T-helper 2 cell treated with Interferon-gamma antibody and Interleukin-4, amounts not matched to agents 5 μg/mL and 100 μg/mL, for 36 hours (primary cell): ENCODE results near the gene VRK1.
"Not testable (repeated sequence)": the region's sequence is repeated elsewhere in the genome, so short reads cannot be mapped to it uniquely, and the experiment has no call there.

Experiments
- DNase-seq: peaks from one replicate; pipeline ENCODE4 v3.0.0; 2021; ENCODE audit warnings: low spot score
- H3K27ac Mint-ChIP-seq: one replicate; pipeline ENCODE4 v1.8.0; 2021; ENCODE audit warnings: mild to moderate bottlenecking, mixed read lengths
- H3K27me3 Mint-ChIP-seq: one replicate; pipeline ENCODE4 v1.8.0; 2021; ENCODE audit warnings: low read depth, mixed read lengths
- H3K36me3 Mint-ChIP-seq: one replicate; pipeline ENCODE4 v1.8.0; 2021; ENCODE audit warnings: low read depth, mixed read lengths
- H3K4me1 Mint-ChIP-seq: one replicate; pipeline ENCODE4 v1.8.0; 2021; ENCODE audit warnings: low read depth, mixed read lengths
- H3K4me3 Mint-ChIP-seq: one replicate; pipeline ENCODE4 v1.8.0; 2022; ENCODE audit warnings: mild to moderate bottlenecking, moderate library complexity, mixed read lengths
- H3K9me3 Mint-ChIP-seq: one replicate; pipeline ENCODE4 v1.8.0; 2021; ENCODE audit warnings: mixed read lengths

VRK1 gene

DNA sequence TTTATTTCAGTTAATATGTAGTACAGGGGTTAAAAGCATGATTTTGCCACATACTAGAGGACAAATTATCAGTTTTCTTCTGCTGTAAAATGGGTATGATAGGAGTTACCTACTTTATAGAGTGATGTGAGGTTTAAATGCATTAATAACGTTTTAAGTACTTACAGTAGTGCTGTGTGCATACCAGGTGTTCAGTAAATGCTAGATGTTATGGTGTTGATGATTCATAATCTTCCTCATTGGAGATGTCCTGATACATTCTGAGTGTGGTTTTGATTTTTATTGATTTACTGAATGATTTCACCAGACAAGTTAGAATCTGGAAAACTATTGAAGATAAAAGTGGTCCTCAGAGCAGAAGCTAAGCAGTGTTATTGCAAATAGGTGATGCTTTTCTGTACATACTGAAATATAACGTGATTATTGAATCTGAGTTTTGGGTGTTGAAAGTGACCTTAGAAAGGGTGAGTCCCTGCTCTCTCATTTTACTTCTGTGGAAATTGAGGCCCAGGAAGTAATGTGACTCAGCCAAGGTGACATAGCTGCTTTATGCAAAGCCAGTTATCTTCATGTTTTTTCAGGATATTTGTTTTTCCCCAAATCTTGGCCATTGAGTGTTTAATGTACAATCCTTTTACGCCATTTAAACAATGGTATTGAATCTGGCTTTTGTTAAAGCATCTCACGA lies 54.7 kb downstream of the VRK1 start:
- H3K27ac Mint-ChIP-seq = no peak overlapping the region
- peaks cover 35% of the 10 kb centered on the region for H3K36me3 Mint-ChIP-seq
- H3K4me3 Mint-ChIP-seq = no peak overlapping the region
- DNase-seq = no peak
- H3K27me3 Mint-ChIP-seq = no peaks in the 10 kb centered on the region
- H3K4me1 Mint-ChIP-seq = peaks cover 6% of the 10 kb centered on the region
- H3K9me3 Mint-ChIP-seq = no peaks in the 10 kb centered on the region

DNA sequence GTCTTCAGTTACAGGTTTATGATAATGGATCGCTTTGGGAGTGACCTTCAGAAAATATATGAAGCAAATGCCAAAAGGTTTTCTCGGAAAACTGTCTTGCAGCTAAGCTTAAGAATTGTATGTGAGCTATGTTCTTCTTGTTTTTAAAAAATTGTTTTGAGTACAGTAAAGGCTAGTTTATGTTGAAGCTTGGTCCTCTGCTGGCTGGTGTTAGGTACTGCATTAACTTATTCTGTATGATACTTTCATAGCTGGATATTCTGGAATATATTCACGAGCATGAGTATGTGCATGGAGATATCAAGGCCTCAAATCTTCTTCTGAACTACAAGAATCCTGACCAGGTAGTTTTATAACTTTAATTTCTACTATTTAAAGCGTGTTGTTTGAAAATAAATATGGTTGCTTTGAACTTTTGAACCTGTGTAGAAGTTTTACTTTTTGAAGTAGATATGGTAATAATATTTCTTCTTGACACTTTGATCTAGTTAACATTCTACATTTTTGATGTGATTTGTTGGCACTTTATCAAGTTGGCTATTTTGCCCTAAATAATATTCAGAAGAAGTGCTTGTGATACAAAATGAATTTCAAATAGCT lies 55.7 kb downstream of the VRK1 start:
- no peak overlapping the region for H3K4me3 Mint-ChIP-seq
- peak overlapping the region; percentile 1 for H3K27ac Mint-ChIP-seq
- no peak for DNase-seq
- peaks cover 30% of the 10 kb centered on the region for H3K36me3 Mint-ChIP-seq
- peaks cover 6% of the 10 kb centered on the region for H3K4me1 Mint-ChIP-seq
- no peaks in the 10 kb centered on the region for H3K9me3 Mint-ChIP-seq
- H3K27me3 Mint-ChIP-seq = no peaks in the 10 kb centered on the region

DNA sequence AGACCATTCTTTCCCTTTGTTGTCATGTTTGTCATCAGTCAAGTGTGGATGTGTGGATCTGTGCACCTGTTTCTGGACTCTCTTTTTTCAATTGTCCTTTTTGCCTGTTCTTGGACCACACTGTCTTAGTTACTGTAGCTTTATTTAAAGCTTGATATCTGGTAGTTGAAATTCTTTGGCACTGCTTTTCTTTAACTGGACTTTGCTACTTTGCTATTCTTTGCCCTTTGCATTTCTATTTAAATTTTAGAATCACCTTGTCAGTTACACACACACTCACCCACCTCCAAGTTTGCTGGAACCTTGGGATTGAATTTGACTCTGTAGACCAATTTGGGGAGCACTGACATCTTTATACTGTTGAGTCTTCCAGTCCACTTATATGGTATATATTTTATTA lies 61.5 kb downstream of the VRK1 start:
- no peaks in the 10 kb centered on the region for H3K27me3 Mint-ChIP-seq
- no peak overlapping the region for H3K27ac Mint-ChIP-seq
- H3K9me3 Mint-ChIP-seq = no peaks in the 10 kb centered on the region
- peaks cover 31% of the 10 kb centered on the region for H3K36me3 Mint-ChIP-seq
- no peaks in the 10 kb centered on the region for H3K4me1 Mint-ChIP-seq
- H3K4me3 Mint-ChIP-seq = no peak overlapping the region
- DNase-seq = no peak

- Mint-ChIP-seq H3K27me3 (no peaks in the 10 kb centered on the region), H3K36me3 (peaks cover 44% of the 10 kb centered on the region), H3K9me3 (no peaks in the 10 kb centered on the region), H3K4me1 (peaks cover 2% of the 10 kb centered on the region), H3K4me3 (no peak overlapping the region), H3K27ac (no peak overlapping the region)
- no peak for DNase-seq
These were observed 64.6 kb downstream of the VRK1 start for GRCh38 chr14:96861568-96862310.

- no peak overlapping the region for H3K27ac Mint-ChIP-seq
- peaks cover 44% of the 10 kb centered on the region for H3K36me3 Mint-ChIP-seq
- H3K27me3 Mint-ChIP-seq = no peaks in the 10 kb centered on the region
- no peak overlapping the region for H3K4me3 Mint-ChIP-seq
- H3K9me3 Mint-ChIP-seq = no peaks in the 10 kb centered on the region
- DNase-seq = no peak
- peaks cover 2% of the 10 kb centered on the region for H3K4me1 Mint-ChIP-seq
These were observed 66.3 kb downstream of the VRK1 start for GRCh38 chr14:96863327-96863985.

- Mint-ChIP-seq H3K27me3 (no peaks in the 10 kb centered on the region), H3K4me1 (peaks cover 2% of the 10 kb centered on the region), H3K36me3 (peaks cover 41% of the 10 kb centered on the region), H3K4me3 (no peak overlapping the region), H3K9me3 (no peaks in the 10 kb centered on the region), H3K27ac (no peak overlapping the region)
- no peak for DNase-seq
These were observed 66.8 kb downstream of the VRK1 start for GRCh38 chr14:96863986-96864330.

GRCh38 chr14:96867634-96868033 lies 70.5 kb downstream of the VRK1 start:
- Mint-ChIP-seq H3K4me1 (peaks cover 2% of the 10 kb centered on the region), H3K4me3 (no peak overlapping the region), H3K27ac (no peak overlapping the region), H3K36me3 (peaks cover 44% of the 10 kb centered on the region), H3K9me3 (no peaks in the 10 kb centered on the region), H3K27me3 (no peaks in the 10 kb centered on the region)
- DNase-seq = no peak

DNA sequence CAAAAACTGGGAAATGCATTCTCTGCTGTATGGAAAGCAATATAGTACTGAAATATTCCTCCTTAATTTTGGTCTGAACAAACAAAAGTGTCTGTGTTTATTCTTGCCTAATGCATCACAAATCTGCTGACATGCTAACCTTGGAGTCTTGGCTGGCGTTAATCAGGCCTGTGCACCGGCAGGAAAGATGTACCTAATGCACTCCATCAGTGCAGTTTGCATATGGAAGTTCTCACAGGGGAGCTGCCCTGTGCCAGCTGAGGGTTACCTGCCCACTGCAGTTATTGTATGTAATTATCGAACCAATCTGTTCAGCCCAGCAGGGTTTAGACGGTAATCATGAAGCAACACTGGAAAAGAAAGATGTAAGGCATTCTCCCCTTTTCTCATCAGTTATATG lies 76.9 kb downstream of the VRK1 start:
- no peak for DNase-seq
- Mint-ChIP-seq H3K36me3 (peaks cover 18% of the 10 kb centered on the region), H3K27ac (no peak overlapping the region), H3K27me3 (no peaks in the 10 kb centered on the region), H3K4me3 (no peak overlapping the region), H3K4me1 (no peaks in the 10 kb centered on the region), H3K9me3 (no peaks in the 10 kb centered on the region)

- Mint-ChIP-seq H3K9me3 (no peaks in the 10 kb centered on the region), H3K27ac (no peak overlapping the region), H3K4me3 (no peak overlapping the region), H3K4me1 (no peaks in the 10 kb centered on the region), H3K27me3 (no peaks in the 10 kb centered on the region), H3K36me3 (peaks cover 23% of the 10 kb centered on the region)
- no peak for DNase-seq
These were observed 79.6 kb downstream of the VRK1 start for GRCh38 chr14:96876747-96877146.

DNA sequence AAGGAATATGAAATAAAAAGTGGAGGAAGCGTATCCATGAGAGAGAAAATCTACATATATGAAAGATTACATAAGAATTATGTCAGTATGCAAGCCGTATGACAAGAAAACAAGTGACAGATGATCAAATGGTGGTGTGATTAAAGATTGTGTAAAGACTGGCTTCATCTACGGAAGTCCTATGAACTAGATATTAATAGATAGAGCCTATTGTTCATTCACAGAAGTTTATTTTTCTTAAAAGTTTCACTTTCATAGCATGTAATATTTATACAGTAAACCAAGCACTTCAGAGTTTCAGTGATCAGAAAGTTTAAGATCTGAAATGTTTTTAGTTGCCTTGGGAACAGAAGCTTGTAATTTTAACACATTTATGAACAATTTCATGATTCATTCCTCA lies 84.5 kb downstream of the VRK1 start:
- Mint-ChIP-seq H3K27me3 (no peaks in the 10 kb centered on the region), H3K4me3 (no peak overlapping the region), H3K9me3 (peaks cover 3% of the 10 kb centered on the region), H3K4me1 (no peaks in the 10 kb centered on the region), H3K36me3 (peaks cover 39% of the 10 kb centered on the region), H3K27ac (no peak overlapping the region)
- no peak for DNase-seq

GRCh38 chr14:96883974-96884373 lies 86.8 kb downstream of the VRK1 start:
- H3K27ac Mint-ChIP-seq = not testable (repeated sequence)

DNA sequence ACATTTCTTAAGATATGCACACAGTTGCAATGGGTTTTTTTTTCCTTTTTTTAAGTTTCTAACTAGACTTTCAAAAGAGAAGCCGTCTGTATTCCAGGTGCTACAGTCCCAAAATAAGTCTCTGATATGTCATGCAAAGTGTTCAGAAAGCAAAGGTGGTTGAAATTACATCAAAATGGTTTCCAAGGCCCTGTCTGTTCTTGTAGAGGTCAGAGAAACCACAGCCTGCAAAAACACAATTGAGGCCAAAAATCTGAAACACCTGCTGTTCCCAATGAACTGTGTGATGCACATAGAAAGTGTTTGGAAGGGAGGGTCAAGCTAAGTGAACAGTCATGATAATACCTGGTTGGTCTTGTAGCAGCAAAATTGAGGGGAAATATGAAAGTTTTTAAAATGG lies 91.0 kb downstream of the VRK1 start:
- Mint-ChIP-seq H3K9me3 (no peaks in the 10 kb centered on the region), H3K4me3 (no peak overlapping the region), H3K36me3 (peaks cover 9% of the 10 kb centered on the region), H3K27me3 (no peaks in the 10 kb centered on the region), H3K27ac (no peak overlapping the region), H3K4me1 (no peaks in the 10 kb centered on the region)
- DNase-seq = no peak

More at GRCh38 chr14:96883974-96884373, 86.8 kb downstream of the VRK1 start:
- not testable (repeated sequence) for H3K4me1 Mint-ChIP-seq, H3K4me3 Mint-ChIP-seq, H3K9me3 Mint-ChIP-seq, DNase-seq, H3K27me3 Mint-ChIP-seq
- H3K36me3 Mint-ChIP-seq = peaks cover 35% of the 10 kb centered on the region

GRCh38 chr14:96888593-96888992 lies 91.4 kb downstream of the VRK1 start:
- Mint-ChIP-seq H3K27ac (no peak overlapping the region), H3K4me1 (no peaks in the 10 kb centered on the region), H3K4me3 (no peak overlapping the region), H3K27me3 (no peaks in the 10 kb centered on the region), H3K36me3 (peaks cover 9% of the 10 kb centered on the region), H3K9me3 (no peaks in the 10 kb centered on the region)
- DNase-seq = no peak

DNA sequence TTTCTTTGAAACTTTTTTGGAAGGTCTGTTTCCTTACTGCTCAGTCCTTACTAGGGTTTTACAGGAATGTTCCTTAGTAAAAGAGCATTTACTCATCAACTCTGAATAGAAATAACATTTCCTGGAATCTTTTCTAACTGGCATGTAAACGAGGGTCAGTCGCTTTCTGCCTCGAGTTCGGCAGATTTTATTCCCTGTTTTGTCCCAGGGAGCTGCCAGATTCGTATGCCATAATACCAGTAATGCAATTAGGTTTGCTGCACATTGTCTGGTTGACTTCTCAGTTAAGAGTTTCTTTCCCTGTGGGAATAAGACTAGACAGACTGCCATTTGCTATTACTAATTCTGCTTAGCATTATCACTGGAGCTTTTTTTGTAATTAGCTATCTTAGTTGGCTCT lies 91.9 kb downstream of the VRK1 start:
- Mint-ChIP-seq H3K4me3 (no peak overlapping the region), H3K27me3 (no peaks in the 10 kb centered on the region)

More for the DNA sequence above, 91.9 kb downstream of the VRK1 start:
- no peak for DNase-seq
- Mint-ChIP-seq H3K9me3 (no peaks in the 10 kb centered on the region), H3K27ac (no peak overlapping the region), H3K36me3 (peaks cover 7% of the 10 kb centered on the region), H3K4me1 (no peaks in the 10 kb centered on the region)
